HG03575 (cell line): ENCODE results near the gene CHCHD1.
"Not testable (repeated sequence)": the region's sequence is repeated elsewhere in the genome, so short reads cannot be mapped to it uniquely, and the experiment has no call there.

Experiments used
- ATAC-seq: cut with Tn5 transposase; IDR thresholded peaks from one replicate; pipeline ENCODE4 v1.9.1; 2021; ENCODE audit not compliant: unreplicated experiment, insufficient number of reproducible peaks, low FRiP score; ENCODE audit errors: extremely low read depth

The CHCHD1 gene

GRCh38 chr10:73781879-73782748, at the start of gene CHCHD1:
TSS of gene CHCHD1 (plus strand) at chr10:73782048. CDS start at chr10:73782076, 28 bp downstream.
- no peak for ATAC-seq

GRCh38 chr10:73732426-73732825, 49.4 kb upstream of the CHCHD1 start:
- ATAC-seq: no peak

GRCh38 chr10:73732931-73733623, 48.8 kb upstream of the CHCHD1 start:
- ATAC-seq: no peak

- ATAC-seq: no peak
These were observed 47.7 kb upstream of the CHCHD1 start for GRCh38 chr10:73734028-73734720.

- ATAC-seq: no peak
These were observed 47.0 kb upstream of the CHCHD1 start for GRCh38 chr10:73734796-73735305.

GRCh38 chr10:73740501-73741254, 41.2 kb upstream of the CHCHD1 start:
- not testable (repeated sequence) for ATAC-seq

GRCh38 chr10:73742454-73742734, 39.5 kb upstream of the CHCHD1 start:
- no peak for ATAC-seq

GRCh38 chr10:73743327-73743904, 38.4 kb upstream of the CHCHD1 start:
- no peak for ATAC-seq

GRCh38 chr10:73743905-73744663, 37.8 kb upstream of the CHCHD1 start, which contains the start of gene SEC24C:
TSS of gene SEC24C (plus strand) at chr10:73744372. CDS start at chr10:73746833, 2,461 bp downstream.
- ATAC-seq: no peak

- no peak for ATAC-seq
These were observed 37.2 kb upstream of the CHCHD1 start for GRCh38 chr10:73744664-73744975.

GRCh38 chr10:73746721-73747120, 35.1 kb upstream of the CHCHD1 start:
- no peak for ATAC-seq

- ATAC-seq: no peak
These were observed 31.0 kb upstream of the CHCHD1 start for GRCh38 chr10:73750819-73751218.

- ATAC-seq: no peak
These were observed 25.7 kb upstream of the CHCHD1 start for GRCh38 chr10:73756183-73756582.

GRCh38 chr10:73758704-73759511, 22.9 kb upstream of the CHCHD1 start:
- no peak for ATAC-seq

- no peak for ATAC-seq
These were observed 22.2 kb upstream of the CHCHD1 start for GRCh38 chr10:73759512-73760115.

- ATAC-seq: no peak
These were observed 20.1 kb upstream of the CHCHD1 start for GRCh38 chr10:73761781-73762180.

- no peak for ATAC-seq
These were observed 18.9 kb upstream of the CHCHD1 start for GRCh38 chr10:73762915-73763314.
